GM12892 (cell line): ENCODE measurements around the gene PIGU.

Source experiments
- POLR2AphosphoS5 ChIP-seq: IDR thresholded peaks from 2 replicates; pipeline ENCODE4 v1.6.1; 2011; ENCODE audit warnings: low read depth, low read length, control low read depth
- TAF1 ChIP-seq: IDR thresholded peaks from 2 replicates; pipeline ENCODE4 v1.6.1; 2011; ENCODE audit warnings: low read depth, mild to moderate bottlenecking, control low read depth, low read length, borderline replicate concordance

DNA sequence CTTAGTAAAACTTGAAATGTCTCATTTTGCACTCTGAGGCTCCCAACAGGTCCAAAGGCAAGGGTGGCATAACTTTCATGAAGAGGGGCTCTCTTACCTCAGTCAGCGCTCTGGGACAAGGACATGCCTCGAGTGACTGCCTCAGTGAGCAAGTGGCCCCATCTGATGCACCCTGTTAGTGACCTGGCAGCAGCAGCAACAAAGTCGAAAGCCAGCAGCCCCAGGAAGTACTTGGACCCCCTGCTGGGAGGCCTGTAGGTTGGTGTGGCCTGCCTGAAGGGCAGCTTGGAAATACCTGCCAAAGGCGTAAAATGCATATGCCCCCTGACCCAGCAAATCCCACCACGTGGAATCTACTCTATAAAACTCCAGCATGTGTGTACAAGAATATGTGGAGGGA, 105.1 kb downstream of the PIGU start:
- no peak for TF ChIP-seq TAF1
- TF ChIP-seq POLR2AphosphoS5: no peak
